Choroid plexus epithelial cell (primary cell): Measurements from ENCODE around the gene MATN1.

ENCODE experiments used
- DNase-seq: peaks from one replicate; pipeline ENCODE4 v3.0.0-alpha.2; 2010; ENCODE audit warnings: low read depth
- H3K4me3 ChIP-seq: 2 replicates; pipeline ENCODE4 v1.5.1; 2011; ENCODE audit warnings: low read depth, mild to moderate bottlenecking, control low read depth, low read length, moderate library complexity
- CTCF ChIP-seq: conservative IDR thresholded peaks from 2 replicates; pipeline ENCODE4 v1.5.1; 2011; ENCODE audit warnings: low read depth, mild to moderate bottlenecking, control low read depth, inconsistent platforms, low read length, moderate library complexity

The MATN1 gene

GRCh38 chr1:30704765-30705509, 18.4 kb downstream of the MATN1 start:
- no peak overlapping the region for H3K4me3 ChIP-seq
- no peak for TF ChIP-seq CTCF
- no peak for DNase-seq

- no peak for DNase-seq
- no peak for TF ChIP-seq CTCF
- H3K4me3 ChIP-seq = no peak overlapping the region
Observed at GRCh38 chr1:30704271-30704670, 19.1 kb downstream of the MATN1 start.

- DNase-seq = no peak
- TF ChIP-seq CTCF = no peak
- no peak overlapping the region for H3K4me3 ChIP-seq
Observed at GRCh38 chr1:30702823-30703222, 20.6 kb downstream of the MATN1 start.

- no peak for TF ChIP-seq CTCF
- no peak for DNase-seq
- H3K4me3 ChIP-seq = no peak overlapping the region
Observed at GRCh38 chr1:30701258-30701633, 22.1 kb downstream of the MATN1 start.

DNA sequence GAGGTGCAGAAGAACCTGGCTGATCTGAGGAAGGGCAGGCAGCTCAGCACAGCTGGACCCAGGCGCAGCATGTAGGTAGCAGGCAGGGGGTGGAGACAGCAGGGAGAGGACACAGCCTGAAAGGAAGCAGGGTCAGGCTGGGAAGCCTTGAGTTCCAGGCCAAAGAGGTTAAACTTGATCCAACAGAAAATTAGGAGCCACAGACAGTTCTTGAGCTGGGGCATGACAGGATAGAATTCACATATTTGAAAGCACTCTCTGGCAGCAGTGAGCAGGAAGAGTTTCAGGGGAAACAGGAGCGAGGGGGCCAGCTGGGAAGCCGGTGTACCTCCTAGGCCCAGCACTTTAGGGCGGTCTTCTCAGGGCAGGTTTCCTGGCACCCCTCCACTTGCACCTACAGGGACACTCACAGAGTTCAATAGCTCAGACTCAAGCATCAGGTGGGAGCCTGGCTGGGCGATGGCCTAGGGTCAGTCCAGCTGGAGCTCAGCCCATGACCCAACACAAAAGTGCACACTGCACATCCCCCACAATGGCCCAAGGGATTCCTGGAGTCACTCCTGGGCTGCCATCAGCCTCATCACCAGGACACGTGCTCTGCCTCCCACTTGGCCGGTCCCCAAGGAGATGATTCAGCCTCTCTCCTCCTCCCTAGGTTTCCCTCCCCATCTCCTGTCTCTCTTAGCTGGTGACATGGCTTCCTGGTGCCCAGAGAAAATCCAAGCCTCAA, 22.7 kb downstream of the MATN1 start:
- no peak overlapping the region for H3K4me3 ChIP-seq
- peak; percentile 73 for DNase-seq
- TF ChIP-seq CTCF = no peak

- no peak for TF ChIP-seq CTCF
- DNase-seq = no peak
- no peak overlapping the region for H3K4me3 ChIP-seq
Observed at GRCh38 chr1:30699762-30700161, 23.6 kb downstream of the MATN1 start.
